Endothelial cell of umbilical vein (primary cell): Measurements from ENCODE around the gene XXYLT1. TPM values are rescaled to one million over a fixed set of nuclear protein-coding genes. Genes with fewer than 3 reads are reported as not detected.

Source experiments
- BruUV-seq: library from RNA; stranded (reverse); fragments of 400-500 nt; replicated peaks from 2 replicates; lab custom pipeline; 2021; lab: Mats Ljungman, UMichigan
- CTCF ChIA-PET: fragments of 300-600, 350-600 bp; sonication (Branson Sonifier 250); formaldehyde crosslinking; loops from one replicate; lab custom pipeline; 2021; ENCODE audit warnings: antibody characterized with exemption, inconsistent platforms; lab: Charles Lee
- POLR2A ChIA-PET: fragments of 300-600, 350-600 bp; sonication (Branson Sonifier 250); formaldehyde crosslinking; loops from one replicate; lab custom pipeline; 2021; ENCODE audit warnings: antibody characterized with exemption, inconsistent platforms; lab: Charles Lee
- DNase-seq: peaks from one replicate; pipeline ENCODE4 v3.0.0-alpha.2; 2011; ENCODE audit warnings: low read depth, low spot score
- FAIRE-seq: peaks from 2 replicates; lab custom pipeline; 2011; peaks lifted over from hg19 to GRCh38; lab: Jason Lieb, UNC
- H2AFZ ChIP-seq: 2 replicates; pipeline ENCODE4 v1.6.0; 2012; ENCODE audit warnings: low read depth, low read length, control low read depth, inconsistent platforms
- H3K27ac ChIP-seq: 2 replicates; pipeline ENCODE4 v1.5.1; 2011; ENCODE audit warnings: low read depth, mild to moderate bottlenecking, control low read depth, low read length, moderate library complexity; ENCODE audit not compliant: insufficient read depth
- H3K27me3 ChIP-seq, 2 experiments: 2 replicates each; pipeline versions ENCODE4 v1.6.0 to v1.6.1; 2011; ENCODE audit warnings: low read length in 2 of 2, mixed read lengths in 1 of 2; ENCODE audit not compliant: control insufficient read depth in 2 of 2, insufficient read depth in 2 of 2
- H3K36me3 ChIP-seq, 2 experiments: 2 replicates in 1 of 2; 3 replicates in 1 of 2; pipeline ENCODE4 v1.5.1; 2011; ENCODE audit warnings: low read length in 2 of 2, mild to moderate bottlenecking in 1 of 2, moderate library complexity in 1 of 2; ENCODE audit not compliant: control insufficient read depth in 2 of 2, insufficient read depth in 2 of 2; ENCODE audit errors: extremely low read depth in 1 of 2
- H3K4me1 ChIP-seq: 3 replicates; pipeline ENCODE4 v1.5.1; 2011; ENCODE audit warnings: mild to moderate bottlenecking, low read length; ENCODE audit not compliant: control insufficient read depth, insufficient read depth; ENCODE audit errors: extremely low read depth
- H3K4me2 ChIP-seq: 2 replicates; pipeline ENCODE4 v1.6.1; 2011; ENCODE audit warnings: low read length, control low read depth, mixed read lengths; ENCODE audit not compliant: insufficient read depth
- H3K4me3 ChIP-seq, 3 experiments: fragments of 200-600 bp in 1 of 3; sonication (generic), shearing (Covaris generic) in 1 of 3; replicated peaks in 1 of 3; 2 replicates each; pipeline ENCODE4 v1.5.1; 2011 to 2016; ENCODE audit warnings: control low read depth in 3 of 3, low read length in 3 of 3, mild to moderate bottlenecking in 2 of 3, inconsistent platforms in 1 of 3, low read depth in 1 of 3, moderate library complexity in 1 of 3; ENCODE audit not compliant: insufficient read depth in 1 of 3
- H3K79me2 ChIP-seq: 2 replicates; pipeline ENCODE4 v1.6.0; 2012; ENCODE audit warnings: low read length, inconsistent platforms; ENCODE audit not compliant: control insufficient read depth, insufficient read depth
- H3K9ac ChIP-seq: replicated peaks from 2 replicates; pipeline ENCODE3; 2011; ENCODE audit warnings: low read length, control low read depth; ENCODE audit not compliant: insufficient read depth; ENCODE audit errors: extremely low read depth
- H3K9me1 ChIP-seq: replicated peaks from 3 replicates; pipeline ENCODE4 v1.6.0; 2011; ENCODE audit warnings: mild to moderate bottlenecking, low read length; ENCODE audit not compliant: control insufficient read depth, insufficient read depth; ENCODE audit errors: extremely low read depth
- H3K9me3 ChIP-seq: replicated peaks from 2 replicates; pipeline ENCODE4 v1.5.1; 2012; ENCODE audit warnings: low read length, inconsistent platforms; ENCODE audit not compliant: control insufficient read depth, insufficient read depth
- H4K20me1 ChIP-seq: replicated peaks from 2 replicates; pipeline ENCODE3; 2011; ENCODE audit warnings: mild to moderate bottlenecking, low read length; ENCODE audit not compliant: control insufficient read depth, insufficient read depth; ENCODE audit errors: extremely low read depth
- EZH2 ChIP-seq: IDR thresholded peaks from 2 replicates; pipeline ENCODE4 v1.6.1; 2012; ENCODE audit warnings: borderline replicate concordance, low read depth, mild to moderate bottlenecking, moderate library complexity, low read length, inconsistent platforms; ENCODE audit not compliant: severe bottlenecking
- FOS ChIP-seq: IDR thresholded peaks from 2 replicates; pipeline ENCODE4 v1.6.1; 2011; ENCODE audit warnings: mild to moderate bottlenecking, low read length, moderate library complexity, borderline replicate concordance; ENCODE audit not compliant: insufficient read depth
- GATA2 ChIP-seq: IDR thresholded peaks from 2 replicates; pipeline ENCODE4 v1.7.0; 2011; ENCODE audit warnings: low read depth, mild to moderate bottlenecking, moderate library complexity, mixed read lengths, low read length; ENCODE audit not compliant: insufficient read length, insufficient read depth
- JUN ChIP-seq: IDR thresholded peaks from 2 replicates; pipeline ENCODE4 v1.6.1; 2011; ENCODE audit warnings: borderline replicate concordance, low read depth; ENCODE audit not compliant: insufficient read length, insufficient read depth
- MAX ChIP-seq: IDR thresholded peaks from 2 replicates; pipeline ENCODE4 v1.6.1; 2011; ENCODE audit not compliant: insufficient read depth, insufficient read length
- MYC ChIP-seq: IDR thresholded peaks from one replicate; pipeline ENCODE4 v1.6.1; 2011; ENCODE audit warnings: mild to moderate bottlenecking, low read depth, low read length
- POLR2A ChIP-seq: IDR thresholded peaks from 2 replicates; pipeline ENCODE4 v1.6.1; 2012; ENCODE audit warnings: low read depth, mild to moderate bottlenecking, control low read depth, low read length
- POLR2AphosphoS5 ChIP-seq: IDR thresholded peaks from 2 replicates; pipeline ENCODE4 v1.6.1; 2012; ENCODE audit warnings: low read depth, mild to moderate bottlenecking, control low read depth, low read length, moderate library complexity; ENCODE audit not compliant: insufficient read depth
- dilution Hi-C: fragments of 300-500 bp; cut with MboI; formaldehyde crosslinking; loops from one replicate; pipeline ENCODE4 v1.15.0; 2019; ENCODE audit warnings: low sequenced_read_pairs; ENCODE audit not compliant: extremely low pct_ligation_motif_present
- intact Hi-C: fragments of 100-400 bp; cut with micrococcal nuclease; formaldehyde crosslinking; loops from one replicate; pipeline ENCODE4 v1.10.0; 2022
- polyA plus RNA-seq, 4 experiments: library from polyadenylated mRNA; depleted of rRNA in 3 of 4; stranded (reverse) in 3 of 4; unstranded in 1 of 4; fragments of >200 nt; gene quantifications; 2 replicates each; pipeline versions ENCODE4 v1.2.1 to v1.2.3, GENCODE V29; 2011 to 2012; ENCODE audit warnings: missing spikeins in 1 of 4
- total RNA-seq: library from RNA; stranded (reverse); gene quantifications from 2 replicates; pipeline ENCODE4 v1.2.3, GENCODE V29; 2021
- TF ChIP-seq, protein P1 (sequence below), 2 donors: IDR thresholded peaks; 1 replicate in 1 of 2; 2 replicates in 1 of 2; pipeline ENCODE4 v1.5.1; 2011; ENCODE audit warnings: low read length in 2 of 2, mild to moderate bottlenecking in 2 of 2, moderate library complexity in 2 of 2, control low read depth in 1 of 2, inconsistent platforms in 1 of 2, low read depth in 1 of 2; ENCODE audit not compliant: insufficient read depth in 1 of 2; ENCODE audit errors: extremely low read depth in 1 of 2

Gene XXYLT1
- total and polyA plus RNA-seq, 2 donors (not counting 3 experiments of a cell fraction or from before 2014, with no cell fraction given) = 54.4 to 78.1 TPM

GRCh38 chr3:195103623-195104022 lies 167.3 kb downstream of the XXYLT1 start:
- H3K4me1 ChIP-seq = peaks cover 56% of the 10 kb centered on the region
- no peak overlapping the region for H2AFZ ChIP-seq
- no peaks in the 10 kb centered on the region for H3K27me3 ChIP-seq
- H3K36me3 ChIP-seq = no peaks in the 10 kb centered on the region
- POLR2A ChIA-PET = no interaction called here
- no peaks in the 10 kb centered on the region for H4K20me1 ChIP-seq
- H3K4me2 ChIP-seq = peak overlapping the region; percentile 64
- no peaks in the 10 kb centered on the region for H3K9me3 ChIP-seq
- BruUV-seq = no TSS peak
- dilution Hi-C loops = loop anchor here (25.0 kb wide), 1 partner anchor 416 kb away; the partner anchor contains the start of gene FAM43A
- H3K4me3 ChIP-seq = no peak overlapping the region
- peak overlapping the region; percentile 96 for H3K27ac ChIP-seq
- no peaks in the 10 kb centered on the region for H3K79me2 ChIP-seq
- no peak for FAIRE-seq
- peak overlapping the region; percentile 71 for H3K9ac ChIP-seq
- no peaks in the 10 kb centered on the region for H3K9me1 ChIP-seq
- peak; percentile 15 for TF ChIP-seq MAX
- no peak for TF ChIP-seq GATA2
- CTCF ChIA-PET = interaction anchor here (1.5 to 5.5 kb wide), 3 partner anchors 101 to 420 kb away, joined by 5 to 66 read pairs (median 20); partner anchors contain the start of gene FAM43A
- DNase-seq = peak; percentile 72
- intact Hi-C loops = loop anchor here (1.0 to 5.0 kb wide), 5 partner anchors 15 to 463 kb away; no protein-coding TSS in a partner anchor

- peak overlapping the region; percentile 71 for H3K9ac ChIP-seq
- DNase-seq = peak; percentile 98
- no peaks in the 10 kb centered on the region for H3K27me3 ChIP-seq
- H3K4me1 ChIP-seq = peaks cover 62% of the 10 kb centered on the region
- no peaks in the 10 kb centered on the region for H3K79me2 ChIP-seq
- BruUV-seq = TSS peak; percentile 82
- H2AFZ ChIP-seq = no peak overlapping the region
- intact Hi-C loops (loop anchor here (1.0 to 5.0 kb wide), 11 partner anchors 15 to 463 kb away; no protein-coding TSS in a partner anchor), dilution Hi-C loops (loop anchor here (25.0 kb wide), 1 partner anchor 416 kb away; the partner anchor contains the start of gene FAM43A)
- CTCF ChIA-PET = no interaction called here
- H3K4me2 ChIP-seq = peak overlapping the region; percentile 64
- TF ChIP-seq, protein P1, sequence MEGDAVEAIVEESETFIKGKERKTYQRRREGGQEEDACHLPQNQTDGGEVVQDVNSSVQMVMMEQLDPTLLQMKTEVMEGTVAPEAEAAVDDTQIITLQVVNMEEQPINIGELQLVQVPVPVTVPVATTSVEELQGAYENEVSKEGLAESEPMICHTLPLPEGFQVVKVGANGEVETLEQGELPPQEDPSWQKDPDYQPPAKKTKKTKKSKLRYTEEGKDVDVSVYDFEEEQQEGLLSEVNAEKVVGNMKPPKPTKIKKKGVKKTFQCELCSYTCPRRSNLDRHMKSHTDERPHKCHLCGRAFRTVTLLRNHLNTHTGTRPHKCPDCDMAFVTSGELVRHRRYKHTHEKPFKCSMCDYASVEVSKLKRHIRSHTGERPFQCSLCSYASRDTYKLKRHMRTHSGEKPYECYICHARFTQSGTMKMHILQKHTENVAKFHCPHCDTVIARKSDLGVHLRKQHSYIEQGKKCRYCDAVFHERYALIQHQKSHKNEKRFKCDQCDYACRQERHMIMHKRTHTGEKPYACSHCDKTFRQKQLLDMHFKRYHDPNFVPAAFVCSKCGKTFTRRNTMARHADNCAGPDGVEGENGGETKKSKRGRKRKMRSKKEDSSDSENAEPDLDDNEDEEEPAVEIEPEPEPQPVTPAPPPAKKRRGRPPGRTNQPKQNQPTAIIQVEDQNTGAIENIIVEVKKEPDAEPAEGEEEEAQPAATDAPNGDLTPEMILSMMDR (IDR thresholded peaks at IDR 0.05; ENCODE audit: extremely low read depth in 1 of 2, insufficient read depth in 1 of 2, low read depth in 1 of 2, low read length in 2 of 2) = no peak
- no peak for TF ChIP-seq EZH2
- TF ChIP-seq FOS = peak; percentile 88
- no peak for TF ChIP-seq POLR2AphosphoS5
- TF ChIP-seq POLR2A = no peak
- TF ChIP-seq GATA2 = peak; percentile 97
- peak; percentile 73 for TF ChIP-seq MYC
- peak; percentile 36 for TF ChIP-seq MAX
- TF ChIP-seq JUN = peak; percentile 97
- H3K36me3 ChIP-seq = no peaks in the 10 kb centered on the region
- H3K9me1 ChIP-seq = no peaks in the 10 kb centered on the region
- no peak overlapping the region for H3K4me3 ChIP-seq
- H3K27ac ChIP-seq = peak overlapping the region; percentile 96
- no peaks in the 10 kb centered on the region for H3K9me3 ChIP-seq
- peak; percentile 96 for FAIRE-seq
- POLR2A ChIA-PET = no interaction called here
- no peaks in the 10 kb centered on the region for H4K20me1 ChIP-seq
Measured at GRCh38 chr3:195102609-195103467, 168.1 kb downstream of the XXYLT1 start.
